ENCODE data around the gene SYNPR. TPM values are rescaled to one million over a fixed set of nuclear protein-coding genes. Genes with fewer than 3 reads are reported as not detected.

The SYNPR gene
- total and polyA plus RNA-seq, 8 donors: 0.13 to 0.42 (median 0.20) TPM; not detected in 4

GRCh38 chr3:63471781-63472180, 193.7 kb downstream of the SYNPR start:
- intact Hi-C loops (cut with DNase I): no loop called here
- H3K9me3 ChIP-seq: peaks cover 0 to 3% of the 10 kb centered on the region in 2 donors
- no peaks in the 10 kb centered on the region for H3K27me3 ChIP-seq
- H3K4me3 ChIP-seq: no peak overlapping the region
- ATAC-seq (no peak), DNase-seq (no peak)
- no peaks in the 10 kb centered on the region for H3K36me3 ChIP-seq
- no peaks in the 10 kb centered on the region for H3K4me1 ChIP-seq
- H3K27ac ChIP-seq: no peak overlapping the region
- TF ChIP-seq CTCF (IDR thresholded peaks at IDR 0.05): no peak

- ATAC-seq: no peak
- H3K36me3 ChIP-seq: no peaks in the 10 kb centered on the region
- no peak for TF ChIP-seq CTCF (IDR thresholded peaks at IDR 0.05)
- no peaks in the 10 kb centered on the region for H3K27me3 ChIP-seq
- H3K4me1 ChIP-seq: no peaks in the 10 kb centered on the region
- no peak overlapping the region for H3K27ac ChIP-seq
- intact Hi-C loops (cut with DNase I): no loop called here
- no peak for DNase-seq
- H3K4me3 ChIP-seq: no peak overlapping the region
- no peaks in the 10 kb centered on the region for H3K9me3 ChIP-seq
Measured at GRCh38 chr3:63473641-63474166, 195.6 kb downstream of the SYNPR start.

- Histone ChIP-seq H3K9me3 (no peaks in the 10 kb centered on the region), H3K36me3 (no peaks in the 10 kb centered on the region), H3K27ac (no peak overlapping the region), H3K27me3 (no peaks in the 10 kb centered on the region), H3K4me3 (no peak overlapping the region), H3K4me1 (no peaks in the 10 kb centered on the region)
- DNase-seq (no peak), ATAC-seq (no peak)
- no peak for TF ChIP-seq CTCF (IDR thresholded peaks at IDR 0.05)
- intact Hi-C loops (cut with DNase I): no loop called here
Measured at GRCh38 chr3:63474828-63475518, 196.9 kb downstream of the SYNPR start.

- Histone ChIP-seq H3K27me3 (no peaks in the 10 kb centered on the region), H3K4me1 (no peaks in the 10 kb centered on the region), H3K36me3 (no peaks in the 10 kb centered on the region), H3K4me3 (no peak overlapping the region), H3K9me3 (no peaks in the 10 kb centered on the region), H3K27ac (no peak overlapping the region)
- no peak for TF ChIP-seq CTCF (IDR thresholded peaks at IDR 0.05)
- no peak for DNase-seq
- ATAC-seq: no peak
- intact Hi-C loops (cut with DNase I): no loop called here
Measured at GRCh38 chr3:63477494-63478129, 199.5 kb downstream of the SYNPR start.

GRCh38 chr3:63478990-63479660, 201.0 kb downstream of the SYNPR start:
- Histone ChIP-seq H3K9me3 (no peaks in the 10 kb centered on the region), H3K36me3 (no peaks in the 10 kb centered on the region), H3K27me3 (no peaks in the 10 kb centered on the region), H3K4me1 (no peaks in the 10 kb centered on the region), H3K4me3 (no peak overlapping the region), H3K27ac (no peak overlapping the region)
- intact Hi-C loops (cut with DNase I): no loop called here
- peak in 1 of 4 donors; percentile 5 for DNase-seq
- ATAC-seq: peak; percentile 52
- no peak for TF ChIP-seq CTCF (IDR thresholded peaks at IDR 0.05)

Data from left lung (tissue), 10 donors.